Mononuclear cell (primary cell): ENCODE results near the gene CX3CL1. TPM values are rescaled to one million over a fixed set of nuclear protein-coding genes. Genes with fewer than 3 reads are reported as not detected.
"Not testable (repeated sequence)": the region's sequence is repeated elsewhere in the genome, so short reads cannot be mapped to it uniquely, and the experiment has no call there.

Experiments used
- H3K27me3 ChIP-seq: 2 replicates; pipeline ENCODE4 v1.6.0; 2011; ENCODE audit warnings: low read length, control low read depth; ENCODE audit not compliant: insufficient read depth
- H3K4me1 ChIP-seq: 2 replicates; pipeline ENCODE4 v1.5.1; 2011; ENCODE audit warnings: mild to moderate bottlenecking, low read length, control low read depth; ENCODE audit not compliant: insufficient read depth
- H3K4me3 ChIP-seq: 2 replicates; pipeline ENCODE4 v1.5.1; 2011; ENCODE audit warnings: mild to moderate bottlenecking, low read length, moderate library complexity
- H3K9me3 ChIP-seq: 2 replicates; pipeline ENCODE4 v1.5.1; 2011; ENCODE audit warnings: low read depth, mild to moderate bottlenecking, control low read depth, low read length
- total RNA-seq: library from RNA; depleted of rRNA; stranded (reverse); fragments of >200 nt; gene quantifications from one replicate; pipeline ENCODE4 v1.2.3, GENCODE V29; 2012

Gene CX3CL1
- total RNA-seq, 1 donor: not detected

GRCh38 chr16:57371494-57372371 is 557 bp upstream of the CX3CL1 start:
- Histone ChIP-seq H3K4me3 (no peak overlapping the region), H3K4me1 (peaks cover under 1% of the 10 kb centered on the region), H3K27me3 (no peaks in the 10 kb centered on the region), H3K9me3 (no peaks in the 10 kb centered on the region)

- no peaks in the 10 kb centered on the region for H3K9me3 ChIP-seq
- H3K4me3 ChIP-seq: no peak overlapping the region
- no peaks in the 10 kb centered on the region for H3K27me3 ChIP-seq
- H3K4me1 ChIP-seq: no peaks in the 10 kb centered on the region
These were observed 1.0 kb downstream of the CX3CL1 start for GRCh38 chr16:57373117-57373947.

GRCh38 chr16:57374067-57374534 is 1.8 kb downstream of the CX3CL1 start:
- H3K9me3 ChIP-seq: no peaks in the 10 kb centered on the region
- no peak overlapping the region for H3K4me3 ChIP-seq
- no peaks in the 10 kb centered on the region for H3K4me1 ChIP-seq
- no peaks in the 10 kb centered on the region for H3K27me3 ChIP-seq

GRCh38 chr16:57374925-57375465 is 2.7 kb downstream of the CX3CL1 start:
- H3K4me3 ChIP-seq, H3K9me3 ChIP-seq, H3K27me3 ChIP-seq, H3K4me1 ChIP-seq: not testable (repeated sequence)

GRCh38 chr16:57376313-57376818 is 4.1 kb downstream of the CX3CL1 start:
- Histone ChIP-seq H3K4me3 (no peak overlapping the region), H3K9me3 (no peaks in the 10 kb centered on the region), H3K27me3 (no peaks in the 10 kb centered on the region), H3K4me1 (peaks cover 8% of the 10 kb centered on the region)

GRCh38 chr16:57377080-57377841 is 5.0 kb downstream of the CX3CL1 start:
- H3K27me3 ChIP-seq: no peaks in the 10 kb centered on the region
- H3K4me3 ChIP-seq: no peak overlapping the region
- H3K9me3 ChIP-seq: no peaks in the 10 kb centered on the region
- H3K4me1 ChIP-seq: peaks cover 8% of the 10 kb centered on the region

- H3K4me3 ChIP-seq: no peak overlapping the region
- no peaks in the 10 kb centered on the region for H3K9me3 ChIP-seq
- H3K4me1 ChIP-seq: peaks cover 19% of the 10 kb centered on the region
- H3K27me3 ChIP-seq: no peaks in the 10 kb centered on the region
These were observed 7.3 kb downstream of the CX3CL1 start for GRCh38 chr16:57379579-57379978.

- peaks cover 21% of the 10 kb centered on the region for H3K4me1 ChIP-seq
- no peaks in the 10 kb centered on the region for H3K27me3 ChIP-seq
- H3K4me3 ChIP-seq: no peak overlapping the region
- no peaks in the 10 kb centered on the region for H3K9me3 ChIP-seq
These were observed 8.6 kb downstream of the CX3CL1 start for GRCh38 chr16:57380671-57381462.

- H3K9me3 ChIP-seq: no peaks in the 10 kb centered on the region
- H3K4me3 ChIP-seq: no peak overlapping the region
- H3K4me1 ChIP-seq: peaks cover 21% of the 10 kb centered on the region
- no peaks in the 10 kb centered on the region for H3K27me3 ChIP-seq
These were observed 9.7 kb downstream of the CX3CL1 start for GRCh38 chr16:57381791-57382534.

GRCh38 chr16:57382535-57383275 is 10.4 kb downstream of the CX3CL1 start:
- H3K27me3 ChIP-seq: no peaks in the 10 kb centered on the region
- H3K4me3 ChIP-seq: no peak overlapping the region
- H3K4me1 ChIP-seq: peaks cover 21% of the 10 kb centered on the region
- H3K9me3 ChIP-seq: no peaks in the 10 kb centered on the region

- no peaks in the 10 kb centered on the region for H3K9me3 ChIP-seq
- H3K4me3 ChIP-seq: no peak overlapping the region
- H3K27me3 ChIP-seq: no peaks in the 10 kb centered on the region
- peaks cover 21% of the 10 kb centered on the region for H3K4me1 ChIP-seq
These were observed 11.3 kb downstream of the CX3CL1 start for GRCh38 chr16:57383276-57384247.
